KOPT-K1 (cell line): ENCODE data around the gene GBX2.

Source experiments
- H3K27ac ChIP-seq: fragments of 200-600 bp; sonication (generic); 2 replicates; pipeline ENCODE4 v1.5.1; 2016; ENCODE audit warnings: antibody characterized with exemption, mild to moderate bottlenecking, low read depth, low read length; ENCODE audit not compliant: poor library complexity, severe bottlenecking
- H3K36me3 ChIP-seq: fragments of 200-600 bp; sonication (generic); 2 replicates; pipeline ENCODE4 v1.5.1; 2017; ENCODE audit warnings: antibody characterized with exemption, mild to moderate bottlenecking, low read length, moderate library complexity; ENCODE audit not compliant: insufficient read depth
- H3K9me3 ChIP-seq: fragments of 200-600 bp; sonication (generic); 2 replicates; pipeline ENCODE4 v1.5.1; 2017; ENCODE audit warnings: antibody characterized with exemption, low read length, mild to moderate bottlenecking; ENCODE audit not compliant: insufficient read depth, poor library complexity, severe bottlenecking

The GBX2 gene

GRCh38 chr2:236165842-236166795 is 2.1 kb downstream of the GBX2 start:
- Histone ChIP-seq H3K27ac (no peak overlapping the region), H3K9me3 (no peaks in the 10 kb centered on the region), H3K36me3 (no peaks in the 10 kb centered on the region)

DNA sequence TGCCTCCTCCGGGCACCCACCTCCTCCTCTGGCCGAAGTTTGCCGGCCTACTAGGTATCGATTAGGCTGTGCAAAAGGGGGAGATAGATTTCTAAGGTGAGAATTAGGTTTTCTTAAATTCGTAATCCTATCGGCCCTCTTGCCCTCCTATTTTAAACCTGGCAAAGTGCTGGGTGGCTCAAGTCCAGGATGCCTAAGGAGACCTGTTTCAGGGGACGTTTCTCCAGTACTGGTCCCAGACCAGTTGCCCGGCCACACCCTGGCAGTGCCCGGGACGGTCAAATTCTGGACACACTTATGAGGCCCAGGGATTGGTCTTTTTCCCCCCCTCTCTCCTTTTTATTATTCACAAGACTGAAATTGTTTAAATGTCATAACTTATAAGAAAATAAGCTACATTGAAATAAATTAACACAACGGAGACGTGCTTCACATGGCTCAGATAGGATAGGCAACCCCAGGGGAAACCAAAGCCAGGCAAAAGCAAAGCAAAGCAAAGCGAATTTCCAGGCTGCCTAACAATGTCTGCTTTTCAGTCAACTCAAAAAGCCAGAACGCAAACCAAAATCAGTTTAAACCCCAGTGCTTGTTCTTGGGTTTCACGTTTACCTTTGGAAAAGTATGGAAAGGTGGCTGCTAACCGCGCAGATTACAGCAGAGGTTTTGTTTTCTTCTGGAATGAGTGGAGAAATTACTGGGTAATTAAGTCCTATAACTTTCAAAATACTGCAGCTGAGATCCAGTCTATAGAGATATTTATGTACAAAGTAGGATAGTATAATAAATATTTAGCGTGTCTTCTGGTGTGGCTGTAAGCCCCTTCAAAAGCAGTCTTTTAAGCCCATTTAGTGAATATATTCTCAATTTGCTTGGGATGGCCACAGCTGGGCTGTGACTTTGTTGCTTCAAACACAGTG is 3.0 kb downstream of the GBX2 start:
- H3K27ac ChIP-seq: no peak overlapping the region
- H3K36me3 ChIP-seq: no peaks in the 10 kb centered on the region
- no peaks in the 10 kb centered on the region for H3K9me3 ChIP-seq

- Histone ChIP-seq H3K36me3 (no peaks in the 10 kb centered on the region), H3K9me3 (no peaks in the 10 kb centered on the region), H3K27ac (no peak overlapping the region)
Measured at GRCh38 chr2:236164201-236164924, 3.8 kb downstream of the GBX2 start.

DNA sequence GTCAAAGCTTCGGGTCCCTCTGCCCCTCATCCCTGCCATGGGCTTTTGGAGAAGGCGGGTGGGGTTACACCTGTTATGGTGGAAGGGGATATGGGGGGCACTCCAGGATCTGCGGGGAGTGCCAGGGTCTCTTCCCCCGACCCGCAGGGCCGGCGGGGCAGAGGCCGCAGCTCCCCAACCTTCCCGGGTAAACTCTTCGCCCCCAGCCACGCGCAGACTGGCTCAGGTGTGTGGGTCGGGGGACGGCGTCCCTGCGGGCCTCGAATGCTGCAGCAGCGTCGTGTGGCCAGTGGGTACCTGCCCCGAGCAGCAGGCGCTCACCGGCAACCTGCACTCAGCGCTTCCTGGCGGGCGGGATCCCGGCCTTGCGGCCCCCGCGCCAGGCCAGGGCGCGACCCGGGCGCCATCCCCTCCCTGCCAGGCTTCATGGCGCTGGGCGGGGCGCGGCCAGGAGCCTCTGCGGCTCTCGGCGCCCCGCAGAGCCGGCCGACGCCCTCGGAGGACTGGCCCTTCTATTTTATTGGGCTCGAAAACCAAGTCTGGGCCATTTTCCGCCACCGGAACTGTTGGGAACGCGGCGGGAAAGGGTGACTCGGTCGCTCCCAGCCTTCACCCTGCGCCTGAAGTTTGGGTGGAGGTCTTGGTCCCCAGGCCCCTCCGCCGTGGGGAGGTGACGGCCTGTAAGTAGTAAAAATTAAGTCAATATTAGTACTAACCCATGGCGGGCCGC is 4.5 kb downstream of the GBX2 start:
- no peaks in the 10 kb centered on the region for H3K9me3 ChIP-seq
- no peak overlapping the region for H3K27ac ChIP-seq
- no peaks in the 10 kb centered on the region for H3K36me3 ChIP-seq

GRCh38 chr2:236162882-236163470 is 5.2 kb downstream of the GBX2 start:
- Histone ChIP-seq H3K27ac (no peak overlapping the region), H3K9me3 (no peaks in the 10 kb centered on the region), H3K36me3 (no peaks in the 10 kb centered on the region)

DNA sequence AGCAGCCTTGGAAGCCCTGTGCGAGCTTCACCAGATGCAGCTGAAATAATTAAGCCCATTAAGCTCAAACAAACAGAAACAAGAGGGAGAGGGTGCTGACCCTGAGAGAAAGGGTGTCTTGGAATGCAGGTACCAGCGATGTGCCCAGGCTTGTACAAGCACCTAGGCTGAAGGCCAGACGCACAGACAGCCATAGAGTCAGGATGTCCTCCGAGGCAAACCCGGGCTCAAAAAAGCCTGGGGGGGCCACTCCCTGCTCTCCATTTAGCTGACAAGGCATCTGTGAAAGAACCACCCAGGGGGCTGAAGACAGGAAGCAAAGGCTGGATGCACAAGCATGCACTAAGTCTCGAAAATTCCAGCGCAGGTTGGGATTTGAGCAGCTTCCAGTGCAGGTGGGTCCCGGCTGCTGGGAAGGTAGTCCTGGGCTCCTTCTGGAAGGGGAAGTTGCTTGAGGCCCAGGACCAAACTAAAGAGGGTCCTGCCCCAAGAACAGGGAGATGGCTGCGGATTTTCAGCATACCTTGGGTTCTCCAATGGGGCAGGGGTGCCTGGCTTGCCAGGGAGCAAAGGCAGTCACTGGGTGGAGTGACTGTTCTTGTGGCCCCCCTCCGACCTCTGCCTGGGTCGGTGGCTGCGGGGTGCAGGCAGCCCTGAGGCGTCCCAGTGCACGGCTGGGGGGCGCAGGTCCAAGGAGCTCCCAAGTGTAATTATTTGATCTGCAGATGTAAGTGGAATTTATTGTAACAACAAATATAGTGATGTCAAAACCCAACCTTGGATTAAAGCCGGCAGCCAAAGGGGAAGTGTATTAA is 5.9 kb downstream of the GBX2 start:
- Histone ChIP-seq H3K36me3 (no peaks in the 10 kb centered on the region), H3K27ac (no peak overlapping the region), H3K9me3 (no peaks in the 10 kb centered on the region)

GRCh38 chr2:236161531-236161930 is 6.7 kb downstream of the GBX2 start:
- no peaks in the 10 kb centered on the region for H3K36me3 ChIP-seq
- no peak overlapping the region for H3K27ac ChIP-seq
- H3K9me3 ChIP-seq: no peaks in the 10 kb centered on the region

DNA sequence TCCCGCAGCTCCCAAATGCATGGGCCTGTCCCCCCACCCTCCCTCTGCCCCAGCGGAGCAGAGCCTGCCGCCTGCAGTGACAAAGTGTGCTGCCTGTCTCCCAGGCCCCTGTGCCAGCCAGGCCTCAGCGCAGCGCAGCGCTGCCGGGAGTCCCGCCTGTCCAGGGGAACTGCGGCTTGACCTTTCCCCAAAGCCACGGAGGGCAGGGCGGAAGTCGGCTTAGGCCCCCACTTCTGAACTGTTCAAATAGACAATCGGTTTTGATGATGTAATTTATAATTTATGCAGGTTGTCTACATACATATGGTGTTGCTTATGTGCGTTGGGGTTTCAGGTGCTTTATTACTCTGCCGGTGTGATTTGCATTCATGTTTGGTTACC is 7.1 kb downstream of the GBX2 start:
- Histone ChIP-seq H3K27ac (no peak overlapping the region), H3K9me3 (no peaks in the 10 kb centered on the region), H3K36me3 (no peaks in the 10 kb centered on the region)

- Histone ChIP-seq H3K27ac (no peak overlapping the region), H3K36me3 (no peaks in the 10 kb centered on the region), H3K9me3 (no peaks in the 10 kb centered on the region)
Measured at GRCh38 chr2:236160366-236161081, 7.7 kb downstream of the GBX2 start.

DNA sequence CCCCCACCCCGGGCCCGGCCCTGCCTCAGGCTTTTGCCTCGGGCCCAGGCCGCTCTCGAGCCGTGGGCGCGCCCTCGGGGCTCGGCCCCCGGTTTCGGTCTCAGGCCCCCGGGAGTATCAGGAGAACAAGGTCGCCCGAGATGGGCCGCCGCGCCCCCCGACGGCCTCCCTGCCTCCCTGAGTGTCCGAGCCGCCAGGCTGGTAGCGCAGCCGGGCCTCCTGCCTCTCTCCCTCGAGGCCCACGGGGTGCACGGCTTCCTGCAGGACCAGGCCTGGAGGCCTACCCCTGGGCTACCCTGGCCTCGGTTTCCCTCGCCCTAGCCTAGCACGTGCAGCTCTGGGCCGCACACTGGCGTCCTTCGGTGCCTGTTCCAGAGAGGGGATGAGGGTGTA is 8.4 kb downstream of the GBX2 start:
- no peak overlapping the region for H3K27ac ChIP-seq
- H3K9me3 ChIP-seq: no peaks in the 10 kb centered on the region
- H3K36me3 ChIP-seq: no peaks in the 10 kb centered on the region

DNA sequence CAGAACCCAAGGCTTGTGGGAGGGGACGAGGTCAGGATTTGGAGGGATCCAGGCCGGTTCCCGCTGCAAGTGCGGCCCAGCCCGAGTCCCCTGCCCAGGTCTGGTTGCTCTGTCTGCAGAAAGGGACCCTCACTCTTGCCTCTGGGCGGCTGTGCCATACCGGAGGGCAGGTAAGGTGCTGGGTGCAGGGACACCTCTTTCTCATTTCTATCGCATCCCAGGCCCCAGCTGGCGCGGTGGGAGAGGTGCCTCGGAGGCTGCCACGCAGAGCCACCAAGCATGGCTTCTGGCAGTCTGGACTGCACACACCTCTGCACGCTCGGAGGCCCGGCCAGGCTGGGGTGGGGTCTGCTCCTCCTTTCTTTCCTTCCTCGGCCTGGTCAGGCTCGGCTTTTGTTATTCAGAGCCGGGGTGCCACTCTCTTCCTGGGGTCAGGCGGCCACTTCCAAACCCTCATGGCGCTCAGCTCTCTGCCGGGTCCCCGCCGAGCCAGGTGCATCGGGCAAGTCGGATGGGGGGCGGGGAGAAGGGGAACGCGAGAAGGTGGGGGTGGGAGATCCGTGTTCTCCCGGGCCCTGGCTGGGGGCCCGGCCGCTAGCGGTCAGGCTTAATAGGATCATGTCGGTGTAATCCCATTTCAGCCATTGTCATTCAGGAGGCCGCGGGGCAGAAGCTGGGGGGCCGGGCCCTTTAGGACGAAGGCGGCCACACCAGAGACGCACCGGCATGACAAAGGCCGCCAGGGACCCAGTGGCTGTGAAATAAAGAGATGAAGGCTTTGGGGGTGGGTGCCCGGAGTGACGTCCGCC is 9.0 kb downstream of the GBX2 start:
- Histone ChIP-seq H3K27ac (no peak overlapping the region), H3K9me3 (no peaks in the 10 kb centered on the region), H3K36me3 (no peaks in the 10 kb centered on the region)

GRCh38 chr2:236157815-236158498 is 10.2 kb downstream of the GBX2 start:
- H3K9me3 ChIP-seq: peaks cover 4% of the 10 kb centered on the region
- no peaks in the 10 kb centered on the region for H3K36me3 ChIP-seq
- H3K27ac ChIP-seq: no peak overlapping the region
